HG03432 (cell line): ENCODE results near the gene SLC6A15.

Source experiments
- ATAC-seq: cut with Tn5 transposase; IDR thresholded peaks from one replicate; pipeline ENCODE4 v1.9.1; 2021; ENCODE audit warnings: mild to moderate bottlenecking, moderate library complexity; ENCODE audit not compliant: unreplicated experiment

The SLC6A15 gene

DNA sequence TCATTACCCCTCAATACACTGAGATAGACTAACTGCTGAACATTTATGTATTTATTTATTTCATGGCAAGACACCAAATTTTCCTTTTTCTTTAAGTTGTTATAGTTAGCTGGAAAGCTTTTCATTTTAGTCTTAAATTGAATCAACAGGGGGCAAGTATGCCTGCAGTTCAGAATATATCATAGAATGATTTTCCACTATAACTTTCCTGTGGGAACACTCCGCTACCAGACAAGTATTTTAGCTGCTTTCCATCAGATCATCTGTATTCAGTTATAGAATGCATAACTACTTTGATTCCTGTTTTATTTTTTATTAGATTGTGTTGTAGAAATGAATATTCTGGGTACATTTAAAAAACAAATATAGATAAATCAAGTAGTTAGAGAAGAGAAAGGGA, 102.0 kb downstream of the SLC6A15 start:
- no peak for ATAC-seq
